GM18909 (cell line): ENCODE measurements around the gene RCOR2.

ENCODE experiments used
- ATAC-seq: cut with Tn5 transposase; IDR thresholded peaks from one replicate; pipeline ENCODE4 v1.9.1; 2021; ENCODE audit warnings: mild to moderate bottlenecking; ENCODE audit not compliant: unreplicated experiment, poor library complexity

Gene RCOR2

DNA sequence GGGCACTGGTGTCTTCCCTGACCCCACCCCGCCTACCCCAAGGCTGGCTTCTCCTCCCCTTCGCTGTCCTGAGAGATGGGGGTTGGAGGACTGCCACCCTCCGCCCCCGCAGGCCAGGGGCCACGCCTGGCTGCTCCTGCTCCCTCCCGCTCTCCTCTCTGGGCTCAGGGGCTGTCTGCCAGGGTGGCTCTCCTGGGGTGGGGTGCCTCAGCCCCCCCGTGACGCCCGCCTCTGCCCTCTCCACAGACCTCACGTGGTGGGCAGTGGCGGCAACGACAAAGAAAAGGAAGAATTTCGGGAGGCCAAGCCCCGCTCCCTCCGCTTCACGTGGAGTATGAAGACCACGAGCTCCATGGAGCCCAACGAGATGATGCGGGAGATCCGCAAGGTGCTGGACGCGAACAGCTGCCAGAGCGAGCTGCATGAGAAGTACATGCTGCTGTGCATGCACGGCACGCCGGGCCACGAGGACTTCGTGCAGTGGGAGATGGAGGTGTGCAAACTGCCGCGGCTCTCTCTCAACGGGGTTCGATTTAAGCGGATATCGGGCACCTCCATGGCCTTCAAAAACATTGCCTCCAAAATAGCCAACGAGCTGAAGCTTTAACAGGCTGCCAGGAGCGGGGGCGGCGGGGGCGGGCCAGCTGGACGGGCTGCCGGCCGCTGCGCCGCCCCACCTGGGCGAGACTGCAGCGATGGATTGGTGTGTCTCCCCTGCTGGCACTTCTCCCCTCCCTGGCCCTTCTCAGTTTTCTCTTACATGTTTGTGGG lies 8.1 kb downstream of the RCOR2 start:
- no peak for ATAC-seq

GRCh38 chr11:63907808-63908530 lies 9.0 kb downstream of the RCOR2 start:
- no peak for ATAC-seq

GRCh38 chr11:63907063-63907462 lies 9.9 kb downstream of the RCOR2 start:
- no peak for ATAC-seq

- ATAC-seq, result no peak
These were observed 10.4 kb downstream of the RCOR2 start for GRCh38 chr11:63906585-63906984.

- no peak for ATAC-seq
These were observed 10.9 kb downstream of the RCOR2 start for GRCh38 chr11:63906087-63906486.

GRCh38 chr11:63905179-63905578 lies 11.8 kb downstream of the RCOR2 start:
- no peak for ATAC-seq

GRCh38 chr11:63904743-63905142 lies 12.2 kb downstream of the RCOR2 start:
- ATAC-seq, result no peak

DNA sequence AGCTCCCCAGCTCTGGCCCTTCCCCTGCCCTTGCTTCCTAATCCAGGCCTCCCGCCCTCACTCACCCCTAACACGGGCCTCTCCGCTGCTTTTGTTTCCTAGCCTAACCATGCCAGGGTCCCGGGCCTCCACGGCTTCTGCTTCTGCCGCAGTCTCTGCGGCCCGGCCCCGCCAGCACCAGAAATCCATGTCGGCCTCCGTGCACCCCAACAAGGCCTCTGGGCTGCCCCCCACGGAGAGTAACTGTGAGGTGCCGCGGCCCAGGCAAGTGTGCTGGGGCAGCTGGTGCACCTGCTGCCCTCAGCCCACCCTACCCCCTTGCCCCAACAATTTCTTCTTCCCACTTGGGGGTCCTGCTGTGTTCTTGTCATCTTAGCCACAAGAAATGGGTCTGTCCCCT lies 13.1 kb downstream of the RCOR2 start:
- no peak for ATAC-seq

DNA sequence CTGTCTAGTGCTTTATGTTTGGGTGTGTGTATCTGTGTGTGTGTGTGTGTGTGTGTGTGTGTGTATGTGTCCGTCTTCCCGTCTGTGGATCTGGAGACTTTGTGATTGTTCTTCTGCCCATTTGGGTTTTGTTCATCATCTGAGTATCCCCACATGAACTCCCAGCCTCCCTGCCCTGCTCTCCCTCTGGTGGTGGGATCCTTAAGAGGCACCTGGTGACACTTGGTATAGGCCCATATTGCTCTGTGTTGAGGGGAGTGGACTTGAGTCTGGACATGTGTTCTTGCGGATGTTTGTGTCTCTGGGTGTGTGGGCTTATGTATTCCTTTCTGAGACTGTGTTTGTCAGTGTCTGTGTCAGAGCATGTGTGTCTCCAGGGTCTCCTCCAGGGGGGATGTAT lies 15.3 kb downstream of the RCOR2 start:
- ATAC-seq, result no peak

GRCh38 chr11:63897459-63898146 lies 19.4 kb downstream of the RCOR2 start:
- no peak for ATAC-seq

DNA sequence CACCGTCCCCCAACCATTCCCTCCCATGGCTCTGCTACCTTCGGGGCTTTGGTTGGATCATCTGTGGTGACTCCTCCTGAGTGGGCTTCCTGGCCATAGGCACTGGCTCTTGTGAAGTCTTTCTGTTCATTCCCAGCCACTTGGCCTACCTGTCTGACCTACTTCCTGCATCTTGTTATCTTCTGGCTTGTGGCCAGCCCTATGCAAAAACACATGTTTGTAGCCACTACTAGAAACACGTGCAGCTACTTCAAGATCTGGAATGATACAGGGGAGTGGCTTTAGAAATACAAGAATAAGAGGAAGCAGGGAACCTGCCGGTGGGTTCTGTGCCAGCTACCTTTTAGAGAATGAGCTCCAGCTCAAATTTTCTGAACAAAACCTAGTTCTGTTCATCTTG lies 20.9 kb downstream of the RCOR2 start:
- no peak for ATAC-seq

- ATAC-seq, result no peak
These were observed 23.6 kb downstream of the RCOR2 start for GRCh38 chr11:63893355-63893754.

GRCh38 chr11:63892228-63892627 lies 24.7 kb downstream of the RCOR2 start:
- no peak for ATAC-seq

- ATAC-seq, result no peak
These were observed 26.6 kb downstream of the RCOR2 start for GRCh38 chr11:63890368-63890767.

GRCh38 chr11:63889344-63889743 lies 27.6 kb downstream of the RCOR2 start:
- ATAC-seq, result no peak

GRCh38 chr11:63888170-63889086 lies 28.5 kb downstream of the RCOR2 start:
- peak; percentile 69 for ATAC-seq

DNA sequence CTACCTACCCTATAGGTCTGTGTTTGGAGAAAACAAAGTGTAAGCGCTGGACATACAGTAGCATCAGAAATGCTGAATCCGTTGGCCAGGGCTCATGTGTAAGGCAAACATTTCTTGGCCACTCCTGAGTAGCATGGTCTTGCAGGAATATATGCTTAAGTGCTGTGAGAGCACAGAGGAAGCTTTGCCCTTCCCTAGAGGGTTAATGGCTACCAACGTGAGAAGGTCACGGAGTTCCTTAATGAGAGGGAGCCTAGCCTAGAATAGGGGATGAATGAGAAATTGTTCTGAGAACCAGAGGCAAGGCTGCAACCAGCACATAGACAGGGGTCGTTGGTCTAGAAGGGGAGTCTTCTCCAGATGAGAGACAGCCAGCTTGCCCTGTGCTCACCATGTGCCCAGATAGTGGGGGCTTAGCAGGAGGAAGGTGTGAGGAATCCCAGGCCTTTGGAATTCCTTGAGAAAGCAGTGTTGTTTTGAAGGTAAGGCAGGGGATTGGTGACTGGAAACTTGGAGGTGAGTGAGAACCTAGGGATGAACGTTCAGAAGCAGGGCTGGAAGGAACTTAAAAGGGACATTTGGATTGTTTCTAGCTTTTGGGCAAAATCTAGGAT lies 29.5 kb downstream of the RCOR2 start:
- ATAC-seq, result no peak

GRCh38 chr11:63884196-63884932 lies 32.6 kb downstream of the RCOR2 start:
- no peak for ATAC-seq

DNA sequence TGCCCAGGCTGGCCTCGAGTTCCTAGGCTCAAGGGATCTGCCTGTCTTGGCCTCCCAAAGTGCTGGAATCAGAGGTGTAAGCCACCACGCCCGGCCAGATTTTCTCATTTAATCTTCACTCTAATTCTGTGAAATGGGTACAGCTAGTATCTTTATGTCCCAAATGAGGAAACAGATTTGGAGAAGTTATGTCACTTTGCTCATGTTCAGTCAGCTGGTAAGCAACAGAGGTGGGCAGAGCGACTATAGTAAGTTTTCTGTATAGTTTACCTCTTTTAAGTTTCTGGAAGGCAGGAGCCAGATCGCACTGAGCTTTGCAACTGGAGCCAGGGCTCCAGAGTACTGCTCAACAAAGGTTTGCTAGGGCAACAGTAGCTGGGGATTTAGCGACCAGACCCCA lies 33.2 kb downstream of the RCOR2 start:
- no peak for ATAC-seq
